Activated naive CD8-positive, alpha-beta T cell treated with anti-CD3 and anti-CD28 coated beads, Interleukin-2, amount 10 ng/mL, durations not matched to agents 7 days and 5 days (primary cell): ENCODE results near the gene USHBP1. TPM values are rescaled to one million over a fixed set of nuclear protein-coding genes. Genes with fewer than 3 reads are reported as not detected.
A peak's percentile ranks its signal among the peaks of the same experiment; 100 is the strongest.

Source experiments
- ATAC-seq: fragments of 150-1000 bp; cut with Tn5 transposase; one replicate; pipeline ENCODE4 v1.10.0; 2021; ENCODE audit warnings: low read depth, moderate library complexity
- POLR2A ChIA-PET: fragments of 350-600 bp; sonication (Branson Sonifier 250); formaldehyde crosslinking; loops from one replicate; lab custom pipeline; 2021; ENCODE audit warnings: antibody characterized with exemption; lab: Charles Lee
- DNase-seq: peaks from one replicate; pipeline ENCODE4 v3.0.0; 2021
- H3K27ac Mint-ChIP-seq: one replicate; pipeline ENCODE4 v1.8.0; 2022; ENCODE audit warnings: mild to moderate bottlenecking, mixed read lengths
- H3K27me3 Mint-ChIP-seq: one replicate; pipeline ENCODE4 v1.8.0; 2022; ENCODE audit warnings: mild to moderate bottlenecking, moderate library complexity, mixed read lengths
- H3K36me3 Mint-ChIP-seq: one replicate; pipeline ENCODE4 v1.8.0; 2021; ENCODE audit warnings: mild to moderate bottlenecking, mixed read lengths
- H3K4me1 Mint-ChIP-seq: one replicate; pipeline ENCODE4 v1.8.0; 2021; ENCODE audit warnings: mixed read lengths
- H3K4me3 Mint-ChIP-seq: one replicate; pipeline ENCODE4 v1.8.0; 2022; ENCODE audit warnings: mild to moderate bottlenecking, moderate library complexity, mixed read lengths
- H3K9me3 Mint-ChIP-seq: one replicate; pipeline ENCODE4 v1.8.0; 2021; ENCODE audit warnings: mixed read lengths
- total RNA-seq, 2 experiments: library from RNA; stranded (reverse); gene quantifications; one replicate each; pipeline ENCODE4 v1.2.3, GENCODE V29; 2021

Gene USHBP1
- total RNA-seq, 2 experiments from 2014 or later: not detected

GRCh38 chr19:17220207-17220758 lies 44.3 kb downstream of the USHBP1 start:
- DNase-seq: no peak
- H3K4me3 Mint-ChIP-seq: no peak overlapping the region
- H3K27ac Mint-ChIP-seq: no peak overlapping the region
- no peaks in the 10 kb centered on the region for H3K27me3 Mint-ChIP-seq
- no peak for ATAC-seq
- H3K9me3 Mint-ChIP-seq: no peaks in the 10 kb centered on the region
- H3K36me3 Mint-ChIP-seq: peaks cover 20% of the 10 kb centered on the region
- POLR2A ChIA-PET: interaction anchor here (0.7 kb wide), 1 partner anchor 144 kb away, joined by 4 read pairs; the partner anchor contains the start of gene MYO9B
- peaks cover 6% of the 10 kb centered on the region for H3K4me1 Mint-ChIP-seq

GRCh38 chr19:17219286-17219685 lies 45.3 kb downstream of the USHBP1 start:
- H3K9me3 Mint-ChIP-seq: no peaks in the 10 kb centered on the region
- H3K4me3 Mint-ChIP-seq: no peak overlapping the region
- DNase-seq (no peak), ATAC-seq (no peak)
- H3K27me3 Mint-ChIP-seq: no peaks in the 10 kb centered on the region
- POLR2A ChIA-PET: interaction anchor here (1.0 kb wide), 1 partner anchor 14 kb away, joined by 3 read pairs; no protein-coding TSS in a partner anchor
- peaks cover 22% of the 10 kb centered on the region for H3K36me3 Mint-ChIP-seq
- H3K4me1 Mint-ChIP-seq: peaks cover 12% of the 10 kb centered on the region
- no peak overlapping the region for H3K27ac Mint-ChIP-seq

GRCh38 chr19:17216058-17216670 lies 48.4 kb downstream of the USHBP1 start:
- DNase-seq: no peak
- peaks cover 13% of the 10 kb centered on the region for H3K4me1 Mint-ChIP-seq
- H3K36me3 Mint-ChIP-seq: peaks cover 26% of the 10 kb centered on the region
- no peak for ATAC-seq
- H3K9me3 Mint-ChIP-seq: no peaks in the 10 kb centered on the region
- peak overlapping the region; percentile 90 for H3K4me3 Mint-ChIP-seq
- H3K27me3 Mint-ChIP-seq: no peaks in the 10 kb centered on the region
- peak overlapping the region; percentile 99 for H3K27ac Mint-ChIP-seq
- POLR2A ChIA-PET: interaction anchor here (1.4 to 2.4 kb wide), 8 partner anchors 10 to 139 kb away, joined by 3 to 48 read pairs (median 10); partner anchors contain the start of gene OCEL1

- Mint-ChIP-seq H3K4me3 (peak within 1 kb of the TSS; percentile 90), H3K36me3 (peaks cover 24% of the 10 kb centered on the region), H3K4me1 (peaks cover 13% of the 10 kb centered on the region), H3K9me3 (no peaks in the 10 kb centered on the region), H3K27me3 (no peaks in the 10 kb centered on the region), H3K27ac (peak within 1 kb of the TSS; percentile 99)
- peak; percentile 95 for ATAC-seq
- POLR2A ChIA-PET: interaction anchor here (0.5 to 2.4 kb wide), 14 partner anchors 10 to 555 kb away, joined by 3 to 48 read pairs (median 7); partner anchors contain the start of genes BABAM1, OCEL1 and SMIM7
- DNase-seq: peak; percentile 83
These were observed 49.2 kb downstream of the USHBP1 start, which contains the start of gene USE1 for GRCh38 chr19:17215127-17215971. USE1 (plus strand) TSS chr19:17215357; CDS start chr19:17215406, 49 bp downstream.

GRCh38 chr19:17214508-17215126 lies 49.9 kb downstream of the USHBP1 start:
- peaks cover 25% of the 10 kb centered on the region for H3K36me3 Mint-ChIP-seq
- H3K27ac Mint-ChIP-seq: peak overlapping the region; percentile 99
- H3K27me3 Mint-ChIP-seq: no peaks in the 10 kb centered on the region
- no peak for ATAC-seq
- DNase-seq: no peak
- no peaks in the 10 kb centered on the region for H3K9me3 Mint-ChIP-seq
- POLR2A ChIA-PET: interaction anchor here (0.5 to 2.4 kb wide), 14 partner anchors 10 to 555 kb away, joined by 3 to 48 read pairs (median 7); partner anchors contain the start of genes BABAM1, OCEL1 and SMIM7
- H3K4me1 Mint-ChIP-seq: peaks cover 11% of the 10 kb centered on the region
- H3K4me3 Mint-ChIP-seq: peak overlapping the region; percentile 90

- Mint-ChIP-seq H3K9me3 (no peaks in the 10 kb centered on the region), H3K36me3 (peaks cover 26% of the 10 kb centered on the region), H3K4me1 (peaks cover 18% of the 10 kb centered on the region), H3K27ac (no peak overlapping the region), H3K27me3 (no peaks in the 10 kb centered on the region), H3K4me3 (no peak overlapping the region)
- no peak for ATAC-seq
- POLR2A ChIA-PET: interaction anchor here (0.6 kb wide), 1 partner anchor 138 kb away, joined by 4 read pairs; the partner anchor contains the start of gene MYO9B
- no peak for DNase-seq
These were observed 51.2 kb downstream of the USHBP1 start for GRCh38 chr19:17213334-17213733.

- Mint-ChIP-seq H3K27me3 (no peaks in the 10 kb centered on the region), H3K4me1 (peaks cover 18% of the 10 kb centered on the region), H3K36me3 (peaks cover 20% of the 10 kb centered on the region), H3K27ac (no peak overlapping the region), H3K9me3 (no peaks in the 10 kb centered on the region), H3K4me3 (no peak overlapping the region)
- DNase-seq: no peak
- POLR2A ChIA-PET: no interaction called here
- no peak for ATAC-seq
These were observed 52.7 kb downstream of the USHBP1 start for GRCh38 chr19:17211547-17212446.

- Mint-ChIP-seq H3K27ac (no peak overlapping the region), H3K36me3 (peaks cover 21% of the 10 kb centered on the region), H3K4me3 (no peak overlapping the region), H3K4me1 (peaks cover 14% of the 10 kb centered on the region), H3K9me3 (no peaks in the 10 kb centered on the region), H3K27me3 (no peaks in the 10 kb centered on the region)
- DNase-seq (no peak), ATAC-seq (no peak)
- POLR2A ChIA-PET: no interaction called here
These were observed 54.2 kb downstream of the USHBP1 start for GRCh38 chr19:17210296-17210695.

GRCh38 chr19:17209126-17210036 lies 55.2 kb downstream of the USHBP1 start:
- peak; percentile 38 for ATAC-seq
- no peak overlapping the region for H3K4me3 Mint-ChIP-seq
- POLR2A ChIA-PET: no interaction called here
- H3K27me3 Mint-ChIP-seq: no peaks in the 10 kb centered on the region
- DNase-seq: peak; percentile 55
- no peak overlapping the region for H3K27ac Mint-ChIP-seq
- peaks cover 22% of the 10 kb centered on the region for H3K36me3 Mint-ChIP-seq
- H3K4me1 Mint-ChIP-seq: peaks cover 9% of the 10 kb centered on the region
- no peaks in the 10 kb centered on the region for H3K9me3 Mint-ChIP-seq

GRCh38 chr19:17206736-17207581 lies 57.6 kb downstream of the USHBP1 start:
- H3K4me3 Mint-ChIP-seq: no peak overlapping the region
- H3K27ac Mint-ChIP-seq: no peak overlapping the region
- POLR2A ChIA-PET: interaction anchor here (1.5 to 3.4 kb wide), 2 partner anchors 8 to 29 kb away, joined by 3 to 15 read pairs; partner anchors contain the start of gene USE1
- H3K4me1 Mint-ChIP-seq: peaks cover 7% of the 10 kb centered on the region
- H3K27me3 Mint-ChIP-seq: no peaks in the 10 kb centered on the region
- H3K9me3 Mint-ChIP-seq: no peaks in the 10 kb centered on the region
- DNase-seq: no peak
- no peak for ATAC-seq
- peaks cover 37% of the 10 kb centered on the region for H3K36me3 Mint-ChIP-seq
